Measurements from ENCODE around the gene SSC5D.

- TF ChIP-seq POLR2A (IDR thresholded peaks at IDR 0.05) (no peak), CTCF (IDR thresholded peaks at IDR 0.05) (no peak)
Observed at GRCh38 chr19:55519451-55520311, 31.4 kb downstream of the SSC5D start.

Data from Peyer's patch (tissue), 4 donors.